ENCODE data around the gene SH3YL1.

- TF ChIP-seq EZH2 (IDR thresholded peaks at IDR 0.05) (no peak), POLR2AphosphoS5 (IDR thresholded peaks at IDR 0.05; ENCODE audit: borderline replicate concordance, low read depth, low read length) (no peak)
Observed at GRCh38 chr2:269356-270030, 5.7 kb upstream of the SH3YL1 start.
